Neutrophil (primary cell): ENCODE results near the gene FGF8.

Experiments
- H3K27ac ChIP-seq: fragments of 200-600 bp; sonication (generic); 2 replicates; pipeline ENCODE4 v1.5.1; 2016; ENCODE audit warnings: mild to moderate bottlenecking, moderate library complexity
- H3K27me3 ChIP-seq: fragments of 200-600 bp; sonication (generic); 2 replicates; pipeline ENCODE4 v1.6.0; 2016; ENCODE audit warnings: mild to moderate bottlenecking
- H3K36me3 ChIP-seq: fragments of 200-600 bp; sonication (generic); 2 replicates; pipeline ENCODE4 v1.5.1; 2017
- H3K4me1 ChIP-seq, 2 experiments: fragments of 200-600 bp in 1 of 2; sonication (generic) in 1 of 2; 1 replicate in 1 of 2; 2 replicates in 1 of 2; pipeline versions ENCODE4 v1.5.1 to v1.6.1; 2013 to 2016; ENCODE audit warnings: low read depth in 1 of 2, low read length in 1 of 2, mild to moderate bottlenecking in 1 of 2, moderate library complexity in 1 of 2; ENCODE audit not compliant: control insufficient read depth in 1 of 2, insufficient read depth in 1 of 2
- H3K4me3 ChIP-seq, 2 experiments: fragments of 200-600 bp in 1 of 2; sonication (generic) in 1 of 2; 1 replicate in 1 of 2; 2 replicates in 1 of 2; pipeline ENCODE4 v1.5.1; 2013 to 2016; ENCODE audit warnings: low read depth in 1 of 2, low read length in 1 of 2, mild to moderate bottlenecking in 1 of 2, moderate library complexity in 1 of 2
- H3K9me3 ChIP-seq: fragments of 200-600 bp; sonication (generic); 2 replicates; pipeline ENCODE4 v1.5.1; 2016
- TF ChIP-seq, protein P1 (sequence below): fragments of 200-600 bp; sonication (generic); IDR thresholded peaks from 2 replicates; pipeline ENCODE4 v1.5.1; 2016; ENCODE audit warnings: antibody characterized with exemption

Gene FGF8

DNA sequence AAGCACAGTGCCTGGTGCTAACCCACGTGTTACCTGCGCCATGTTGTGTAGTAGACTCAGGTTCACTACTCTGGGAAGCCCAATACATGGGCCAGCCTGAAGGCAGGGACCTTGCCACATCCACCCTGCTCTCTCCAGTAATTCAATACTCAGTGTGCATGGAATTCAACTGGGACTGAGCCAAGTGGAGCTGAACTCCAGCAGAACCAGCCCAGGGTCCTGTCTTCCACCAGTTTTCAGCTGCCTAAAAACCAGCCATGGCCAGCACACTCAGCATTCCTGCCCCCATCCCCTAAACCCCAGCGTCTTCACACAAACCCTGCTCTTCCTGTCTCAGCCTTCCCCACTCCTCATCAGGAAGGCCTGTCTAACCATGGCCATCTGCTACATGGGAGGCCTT, 15.4 kb downstream of the FGF8 start:
- Histone ChIP-seq H3K27ac (no peak overlapping the region), H3K9me3 (no peaks in the 10 kb centered on the region), H3K36me3 (no peaks in the 10 kb centered on the region), H3K27me3 (peaks cover 89% of the 10 kb centered on the region), H3K4me1 (no peaks in the 10 kb centered on the region), H3K4me3 (no peak overlapping the region)
- TF ChIP-seq, protein P1, sequence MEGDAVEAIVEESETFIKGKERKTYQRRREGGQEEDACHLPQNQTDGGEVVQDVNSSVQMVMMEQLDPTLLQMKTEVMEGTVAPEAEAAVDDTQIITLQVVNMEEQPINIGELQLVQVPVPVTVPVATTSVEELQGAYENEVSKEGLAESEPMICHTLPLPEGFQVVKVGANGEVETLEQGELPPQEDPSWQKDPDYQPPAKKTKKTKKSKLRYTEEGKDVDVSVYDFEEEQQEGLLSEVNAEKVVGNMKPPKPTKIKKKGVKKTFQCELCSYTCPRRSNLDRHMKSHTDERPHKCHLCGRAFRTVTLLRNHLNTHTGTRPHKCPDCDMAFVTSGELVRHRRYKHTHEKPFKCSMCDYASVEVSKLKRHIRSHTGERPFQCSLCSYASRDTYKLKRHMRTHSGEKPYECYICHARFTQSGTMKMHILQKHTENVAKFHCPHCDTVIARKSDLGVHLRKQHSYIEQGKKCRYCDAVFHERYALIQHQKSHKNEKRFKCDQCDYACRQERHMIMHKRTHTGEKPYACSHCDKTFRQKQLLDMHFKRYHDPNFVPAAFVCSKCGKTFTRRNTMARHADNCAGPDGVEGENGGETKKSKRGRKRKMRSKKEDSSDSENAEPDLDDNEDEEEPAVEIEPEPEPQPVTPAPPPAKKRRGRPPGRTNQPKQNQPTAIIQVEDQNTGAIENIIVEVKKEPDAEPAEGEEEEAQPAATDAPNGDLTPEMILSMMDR = no peak

GRCh38 chr10:101759309-101760247, 16.3 kb downstream of the FGF8 start:
- Histone ChIP-seq H3K4me3 (no peak overlapping the region), H3K27me3 (peaks cover 86% of the 10 kb centered on the region), H3K27ac (no peak overlapping the region), H3K36me3 (no peaks in the 10 kb centered on the region), H3K4me1 (no peaks in the 10 kb centered on the region), H3K9me3 (no peaks in the 10 kb centered on the region)
- TF ChIP-seq, protein P1 = no peak

DNA sequence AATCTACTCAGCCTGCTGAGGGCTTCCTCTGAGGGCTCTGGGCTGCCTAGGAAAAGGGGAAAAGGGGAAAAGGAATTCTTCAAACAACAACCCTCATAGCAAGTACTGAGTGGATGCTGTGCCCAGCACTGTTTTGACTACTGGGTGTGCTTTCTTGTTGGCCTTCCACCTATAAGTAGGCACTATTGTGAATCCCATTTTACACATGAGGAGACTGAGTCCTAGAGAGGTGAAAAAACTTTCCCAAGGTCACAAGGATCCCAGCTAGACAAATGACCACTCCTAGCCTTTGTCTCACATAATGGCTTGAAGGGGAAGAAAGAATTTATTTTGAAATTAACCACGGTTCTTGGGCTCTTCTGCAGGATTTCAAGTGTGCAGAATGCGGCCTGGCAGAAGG, 17.1 kb downstream of the FGF8 start:
- no peaks in the 10 kb centered on the region for H3K36me3 ChIP-seq
- H3K4me1 ChIP-seq = no peaks in the 10 kb centered on the region
- no peak overlapping the region for H3K27ac ChIP-seq
- H3K9me3 ChIP-seq = no peaks in the 10 kb centered on the region
- H3K27me3 ChIP-seq = peaks cover 89% of the 10 kb centered on the region
- no peak overlapping the region for H3K4me3 ChIP-seq
- TF ChIP-seq, protein P1 = no peak

DNA sequence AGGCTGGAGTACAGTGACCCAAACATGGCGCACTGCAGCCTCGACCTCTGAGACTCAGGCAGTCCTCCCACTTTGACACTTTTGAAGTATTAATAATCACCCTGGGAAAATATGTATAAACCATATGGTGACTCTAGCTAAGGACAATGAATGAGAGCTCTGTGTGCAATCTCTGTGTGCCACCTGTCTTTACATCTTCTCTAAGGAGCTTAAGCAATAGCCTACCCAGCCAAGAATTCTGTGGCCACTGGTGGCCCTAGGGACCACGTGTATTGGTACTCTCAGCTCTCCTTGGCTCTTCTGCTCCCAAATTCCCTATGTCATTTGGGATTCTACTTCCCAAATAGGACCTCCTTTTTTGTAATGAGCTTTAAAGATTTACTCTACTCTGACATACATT, 23.7 kb downstream of the FGF8 start:
- H3K4me1 ChIP-seq = no peaks in the 10 kb centered on the region

GRCh38 chr10:101749047-101750016, 26.6 kb downstream of the FGF8 start:
- Histone ChIP-seq H3K27ac (no peak overlapping the region), H3K36me3 (no peaks in the 10 kb centered on the region), H3K4me1 (no peaks in the 10 kb centered on the region), H3K27me3 (peaks cover 64% of the 10 kb centered on the region), H3K4me3 (no peak overlapping the region), H3K9me3 (no peaks in the 10 kb centered on the region)
- TF ChIP-seq, protein P1 = no peak

More for the DNA sequence above, 23.7 kb downstream of the FGF8 start:
- Histone ChIP-seq H3K9me3 (no peaks in the 10 kb centered on the region), H3K4me3 (no peak overlapping the region), H3K27ac (no peak overlapping the region), H3K36me3 (no peaks in the 10 kb centered on the region), H3K27me3 (peaks cover 60% of the 10 kb centered on the region)
- TF ChIP-seq, protein P1 = no peak
